ENCODE results near the gene GALNTL6. TPM values are rescaled to one million over a fixed set of nuclear protein-coding genes. Genes with fewer than 3 reads are reported as not detected.

The GALNTL6 gene
- total and polyA plus RNA-seq, 2 of the 4 experiments (the other 2 are of a cell fraction) = under 0.01 TPM; not detected in 1

GRCh38 chr4:171875291-171875690 is 62.1 kb downstream of the GALNTL6 start:
- H3K79me1 ChIP-seq (ENCODE audit: low read depth in 1 of 2, low read length in 2 of 2) = no peaks in the 10 kb centered on the region
- intact Hi-C loops (cut with micrococcal nuclease) (no loop called here), dilution Hi-C loops (cut with HindIII; ENCODE audit: low sequenced_read_pairs, unreplicated experiment) (no loop called here), in situ Hi-C loops (cut with MboI; ENCODE audit: low sequenced_read_pairs) (no loop called here)
- H3K56ac ChIP-seq (ENCODE audit: extremely low read depth, insufficient read depth, low read length) = no peak overlapping the region
- H3K4me1 ChIP-seq (ENCODE audit: control insufficient read depth, insufficient read depth, low read length) = no peaks in the 10 kb centered on the region
- no peak for DNase-seq
- no peak overlapping the region for H4K8ac ChIP-seq (ENCODE audit: low read depth in 2 of 2, low read length in 2 of 2)
- H2AK5ac ChIP-seq (ENCODE audit: low read depth, low read length) = no peak overlapping the region
- 0 out of 2 replicates have a peak, but pooled peaks cover 2% of the 10 kb centered on the region for H3K9me3 ChIP-seq (ENCODE audit: control insufficient read depth, insufficient read depth, low read length)
- no peak overlapping the region for H3K27ac ChIP-seq (ENCODE audit: insufficient read depth, low read length)
- ATAC-seq (ENCODE audit: low read depth) = no peak
- H3K27me3 ChIP-seq (ENCODE audit: control insufficient read depth, insufficient read depth, low read length) = no peaks in the 10 kb centered on the region
- H3K9ac ChIP-seq (ENCODE audit: low read depth, low read length) = no peak overlapping the region
- ChIA-PET POLR2A (ENCODE audit: unreplicated experiment) (no interaction called here), CTCF (no interaction called here)
- no peak overlapping the region for H4K91ac ChIP-seq (ENCODE audit: insufficient read depth, low read depth, low read length)
- no peak overlapping the region for H3K4me3 ChIP-seq (ENCODE audit: insufficient read depth, low read depth, low read length)
- no peak overlapping the region for H4K5ac ChIP-seq (ENCODE audit: low read depth, low read length)
- H2BK120ac ChIP-seq (ENCODE audit: low read depth, low read length) = no peak overlapping the region
- H2BK20ac ChIP-seq (ENCODE audit: low read depth, low read length) = no peak overlapping the region
- H3K14ac ChIP-seq (replicated peaks; ENCODE audit: low read depth, low read length) = no peak overlapping the region
- H3K9me1 ChIP-seq (ENCODE audit: insufficient read depth, low read length) = no peaks in the 10 kb centered on the region
- H3K18ac ChIP-seq (ENCODE audit: low read depth, low read length) = no peak overlapping the region
- TF ChIP-seq FOS (IDR thresholded peaks at IDR 0.05; ENCODE audit: low read depth, low read length) (no peak), SMC3 (IDR thresholded peaks at IDR 0.05; ENCODE audit: low read depth, low read length) (no peak), BHLHE40 (IDR thresholded peaks at IDR 0.05; ENCODE audit: low read depth, low read length) (no peak), MXI1 (IDR thresholded peaks at IDR 0.05; ENCODE audit: borderline replicate concordance, low read depth, low read length) (no peak), POLR2A (IDR thresholded peaks at IDR 0.05; ENCODE audit: low read depth, low read length) (no peak), RFX5 (IDR thresholded peaks at IDR 0.05; ENCODE audit: low read depth, low read length) (no peak), MAZ (IDR thresholded peaks at IDR 0.05; ENCODE audit: borderline replicate concordance, low read depth, low read length) (no peak), CHD1 (IDR thresholded peaks at IDR 0.05; ENCODE audit: low read depth, low read length) (no peak)
- TF ChIP-seq, protein P1, sequence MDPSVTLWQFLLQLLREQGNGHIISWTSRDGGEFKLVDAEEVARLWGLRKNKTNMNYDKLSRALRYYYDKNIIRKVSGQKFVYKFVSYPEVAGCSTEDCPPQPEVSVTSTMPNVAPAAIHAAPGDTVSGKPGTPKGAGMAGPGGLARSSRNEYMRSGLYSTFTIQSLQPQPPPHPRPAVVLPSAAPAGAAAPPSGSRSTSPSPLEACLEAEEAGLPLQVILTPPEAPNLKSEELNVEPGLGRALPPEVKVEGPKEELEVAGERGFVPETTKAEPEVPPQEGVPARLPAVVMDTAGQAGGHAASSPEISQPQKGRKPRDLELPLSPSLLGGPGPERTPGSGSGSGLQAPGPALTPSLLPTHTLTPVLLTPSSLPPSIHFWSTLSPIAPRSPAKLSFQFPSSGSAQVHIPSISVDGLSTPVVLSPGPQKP (IDR thresholded peaks at IDR 0.05; ENCODE audit: borderline replicate concordance, low read depth, low read length) = no peak
- TF ChIP-seq, protein P2, sequence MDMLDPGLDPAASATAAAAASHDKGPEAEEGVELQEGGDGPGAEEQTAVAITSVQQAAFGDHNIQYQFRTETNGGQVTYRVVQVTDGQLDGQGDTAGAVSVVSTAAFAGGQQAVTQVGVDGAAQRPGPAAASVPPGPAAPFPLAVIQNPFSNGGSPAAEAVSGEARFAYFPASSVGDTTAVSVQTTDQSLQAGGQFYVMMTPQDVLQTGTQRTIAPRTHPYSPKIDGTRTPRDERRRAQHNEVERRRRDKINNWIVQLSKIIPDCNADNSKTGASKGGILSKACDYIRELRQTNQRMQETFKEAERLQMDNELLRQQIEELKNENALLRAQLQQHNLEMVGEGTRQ (IDR thresholded peaks at IDR 0.05; ENCODE audit: low read depth, low read length) = no peak
- H3K4me2 ChIP-seq (ENCODE audit: low read depth, low read length) = no peak overlapping the region
- no peak overlapping the region for H2BK5ac ChIP-seq (ENCODE audit: low read depth, low read length, poor library complexity, severe bottlenecking)
- H2AK9ac ChIP-seq (replicated peaks; ENCODE audit: low read depth, low read length, poor library complexity) = no peak overlapping the region
- H3K4ac ChIP-seq (ENCODE audit: low read depth, low read length) = no peak overlapping the region
- no peaks in the 10 kb centered on the region for H3K36me3 ChIP-seq (ENCODE audit: control insufficient read depth, insufficient read depth, low read length)
- no peak overlapping the region for H2AFZ ChIP-seq (replicated peaks; ENCODE audit: low read length, poor library complexity)
- no peak overlapping the region for H2BK15ac ChIP-seq (ENCODE audit: low read depth, low read length)
- no peak overlapping the region for H3K23ac ChIP-seq (ENCODE audit: low read depth, low read length)
- no TSS peak for BruUV-seq (replicated peaks)
- H4K20me1 ChIP-seq (ENCODE audit: insufficient read depth, low read length) = no peaks in the 10 kb centered on the region
- WGBS, 2 experiments (ENCODE audit: extremely low coverage in 2 of 2, insufficient read length in 1 of 2) = no CpG with 5 or more reads among the region's 3 CpGs
